HG03095 (cell line): ENCODE results near the gene NLRC3.

Experiments
- ATAC-seq: cut with Tn5 transposase; IDR thresholded peaks from one replicate; pipeline ENCODE4 v1.9.1; 2021; ENCODE audit warnings: moderate library complexity; ENCODE audit not compliant: unreplicated experiment

NLRC3 gene

DNA sequence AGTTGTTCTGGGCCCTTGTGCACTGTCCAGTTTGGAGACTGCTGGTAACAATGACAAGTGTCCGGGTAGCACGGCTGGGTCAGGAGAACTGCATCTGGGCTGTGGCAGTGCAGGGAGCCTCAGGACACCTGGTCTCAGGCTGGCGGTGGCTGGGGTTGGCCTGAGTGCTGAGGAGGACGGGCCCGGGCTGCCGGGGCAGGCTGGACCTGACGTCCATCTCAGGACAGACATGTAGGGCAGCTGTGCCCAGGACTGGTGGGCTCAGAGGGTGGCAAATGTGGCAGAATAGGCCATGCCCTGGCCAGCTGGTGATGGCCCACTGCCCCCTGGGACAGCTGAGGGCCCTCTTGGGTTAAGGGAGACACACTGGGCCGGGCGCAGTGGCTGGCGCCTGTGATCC lies 4.2 kb upstream of the NLRC3 start:
- ATAC-seq: no peak

DNA sequence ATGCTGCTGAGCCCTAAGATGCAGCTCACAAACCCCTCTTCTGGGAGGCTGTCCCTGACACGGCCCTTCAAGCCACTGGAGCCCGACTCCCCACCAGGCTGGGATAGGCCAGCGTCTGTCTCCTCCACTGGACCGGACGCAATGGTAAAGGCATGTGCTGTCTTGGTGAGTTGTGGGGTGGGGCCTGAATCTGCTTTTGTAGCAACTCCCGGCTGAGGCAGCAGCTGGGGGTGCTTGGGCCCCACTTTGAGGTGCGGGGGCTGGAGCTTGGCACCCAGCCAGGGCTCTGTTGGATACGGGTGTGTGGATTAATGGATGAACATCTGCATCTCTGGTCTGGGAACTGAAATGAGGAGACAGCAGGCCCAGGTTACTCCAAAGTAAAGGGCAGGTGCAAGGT lies 3.5 kb upstream of the NLRC3 start:
- no peak for ATAC-seq

DNA sequence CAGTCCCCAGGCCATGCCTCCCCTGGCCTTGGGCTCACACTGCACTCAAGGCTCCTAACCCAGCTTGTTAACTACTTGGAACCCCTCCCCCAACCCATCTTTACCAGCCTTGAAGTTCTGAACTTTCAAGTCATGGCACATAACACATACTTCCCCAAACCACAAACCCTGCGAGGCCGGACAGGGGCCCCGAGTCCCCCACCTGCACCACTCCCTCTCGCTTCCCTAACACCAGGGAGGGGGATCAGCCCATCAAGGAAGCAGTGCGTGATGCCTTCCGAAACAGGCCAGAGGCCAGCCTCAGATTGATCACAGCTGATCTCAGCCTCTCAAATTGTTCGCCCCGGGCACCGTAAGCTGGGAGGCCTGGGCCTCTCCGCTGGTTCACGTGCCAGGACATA lies 3.0 kb upstream of the NLRC3 start:
- ATAC-seq: no peak

DNA sequence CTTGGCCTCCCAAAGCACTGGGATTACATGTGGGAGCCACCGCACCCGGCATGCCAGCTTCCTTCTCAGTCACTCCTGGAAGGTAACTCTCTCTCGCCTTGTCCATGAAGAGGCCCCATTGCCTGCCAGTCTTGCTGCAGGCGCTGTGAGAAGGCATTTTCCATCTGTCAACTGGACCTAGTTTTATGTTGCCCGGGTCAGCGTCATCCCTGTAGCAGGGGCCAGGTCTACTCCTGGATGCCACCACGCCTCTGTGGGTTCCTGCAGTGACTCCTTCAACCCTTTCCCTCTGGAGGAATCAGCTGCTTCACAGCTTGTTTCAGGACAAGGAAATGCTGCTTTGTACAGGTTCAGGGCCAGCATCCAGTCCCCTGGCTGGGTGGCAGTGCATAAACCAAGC lies 2.6 kb upstream of the NLRC3 start:
- ATAC-seq: no peak

DNA sequence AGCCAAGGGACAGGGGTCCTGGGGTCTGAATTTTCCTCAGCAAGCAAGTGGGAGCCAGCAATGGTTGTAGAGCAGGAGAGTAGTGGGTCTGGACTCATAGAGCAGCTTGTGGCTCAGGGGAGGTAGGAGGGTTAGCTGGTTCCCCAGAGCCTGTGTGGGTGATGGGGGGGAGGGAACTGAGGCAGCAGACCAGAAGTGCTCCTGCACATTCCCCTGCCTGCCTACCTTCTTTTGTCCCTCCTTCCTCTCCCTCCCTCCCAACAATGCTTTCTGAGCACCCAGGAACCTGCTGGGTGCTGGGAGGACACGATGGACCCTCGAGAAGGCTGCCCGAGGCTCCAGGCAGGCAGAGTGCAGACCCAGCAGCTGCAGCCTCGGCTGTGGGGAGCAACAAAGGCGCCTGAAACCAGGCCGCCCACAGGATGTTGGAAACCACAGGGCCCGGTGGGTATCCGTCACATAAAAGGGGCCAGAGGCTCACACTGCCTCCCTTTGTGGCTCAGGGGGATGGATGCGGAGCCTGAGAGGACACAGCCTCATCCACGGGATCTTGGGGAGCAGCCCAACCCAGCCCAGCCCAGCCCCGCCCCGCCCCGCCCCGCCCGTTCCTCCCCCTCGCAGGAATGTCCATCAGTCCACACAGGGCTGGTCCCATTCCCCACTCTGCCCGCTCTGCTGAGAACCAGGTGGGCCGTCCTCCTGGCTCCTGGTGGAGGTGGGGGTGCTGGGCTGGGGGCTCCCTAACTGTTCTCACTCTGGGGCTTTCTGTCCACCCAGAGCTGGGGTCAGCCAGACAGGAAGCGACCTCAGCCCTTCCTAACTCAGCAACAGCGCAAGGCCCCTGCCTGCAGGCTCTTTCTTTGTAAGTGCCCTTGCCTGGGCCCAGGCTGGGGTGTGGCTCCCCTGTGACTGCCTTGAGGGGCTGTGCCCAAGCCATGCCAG lies 1.7 kb upstream of the NLRC3 start:
- peak; percentile 56 for ATAC-seq

DNA sequence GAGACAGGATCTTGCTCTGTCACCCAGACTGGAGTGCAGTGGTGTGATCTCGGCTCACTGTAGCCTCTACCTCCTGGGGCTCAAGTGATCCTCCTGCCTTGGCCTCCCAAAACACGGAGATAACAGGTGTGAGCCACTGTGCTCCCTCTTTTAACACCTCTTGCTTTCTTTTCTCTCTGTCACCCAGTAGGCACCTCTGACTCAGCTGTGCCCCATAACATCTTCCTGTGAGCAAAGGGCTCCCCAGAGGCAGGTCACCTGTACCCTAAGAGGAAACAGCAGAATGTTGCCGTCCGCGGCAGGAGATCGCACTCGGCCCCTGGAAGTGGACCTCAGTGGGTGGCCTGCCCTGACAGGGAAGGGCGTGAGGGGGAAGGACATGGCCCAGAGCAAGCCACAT lies 918 bp upstream of the NLRC3 start:
- ATAC-seq: no peak

DNA sequence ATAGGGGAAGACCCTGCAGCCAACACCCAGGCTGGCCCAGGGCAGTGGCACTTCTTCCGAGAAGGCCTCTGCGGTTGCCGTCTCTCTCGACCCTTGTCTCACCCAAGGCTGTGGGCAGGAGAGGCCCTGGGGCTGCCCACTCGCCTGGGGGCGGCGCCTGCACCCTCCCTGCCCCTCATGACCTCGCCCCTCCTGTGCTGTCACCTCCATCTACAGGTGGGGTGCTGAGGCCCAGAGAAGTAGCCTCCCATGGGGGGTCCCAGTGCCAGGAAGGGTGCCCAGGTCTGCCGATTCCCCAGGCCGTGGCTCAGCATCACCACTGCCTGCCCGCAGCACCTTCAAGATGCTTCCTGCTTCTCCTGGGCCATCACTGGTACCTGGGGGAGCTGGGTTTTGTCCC lies 992 bp downstream of the NLRC3 start:
- ATAC-seq: no peak

DNA sequence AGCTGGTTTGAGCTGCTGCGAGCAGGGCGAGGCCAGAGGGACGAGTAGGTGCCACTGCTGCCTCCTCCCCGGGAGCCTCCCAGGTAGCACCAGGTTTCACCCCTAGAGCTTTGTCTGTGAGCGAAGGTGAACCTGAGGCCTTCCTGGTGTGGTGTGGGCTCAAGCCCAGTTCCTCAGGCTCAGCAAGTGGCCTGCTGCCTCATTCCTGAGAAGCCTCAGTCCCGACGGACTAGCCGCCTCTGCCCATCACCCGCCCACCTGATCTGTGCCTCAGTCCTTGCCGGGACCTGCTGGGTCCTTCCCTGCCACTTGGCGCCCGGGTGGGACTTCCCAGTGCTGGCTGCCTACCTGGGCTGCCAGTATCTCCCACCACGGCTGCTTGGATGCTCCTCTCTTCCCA lies 1.7 kb downstream of the NLRC3 start:
- ATAC-seq: no peak

DNA sequence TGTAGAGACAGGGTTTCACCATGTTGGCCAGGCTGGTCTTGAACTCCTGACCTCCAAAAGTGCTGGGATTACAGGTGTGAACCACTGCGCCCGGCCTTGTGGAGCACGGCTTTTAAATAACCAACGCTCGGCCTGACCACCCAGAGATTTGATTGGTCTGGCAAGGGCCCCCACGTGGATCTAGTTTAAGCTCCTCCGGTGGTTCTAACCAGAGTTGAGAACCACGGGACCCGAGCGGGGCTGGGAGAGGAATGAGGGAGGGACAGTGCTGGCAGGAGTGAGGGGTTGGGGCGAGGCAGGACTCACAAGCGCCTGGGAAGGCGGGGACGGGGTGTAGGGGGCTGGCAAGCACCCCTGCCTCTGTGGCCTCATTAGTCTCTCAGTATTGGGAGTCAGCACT lies 3.0 kb downstream of the NLRC3 start:
- ATAC-seq: no peak

DNA sequence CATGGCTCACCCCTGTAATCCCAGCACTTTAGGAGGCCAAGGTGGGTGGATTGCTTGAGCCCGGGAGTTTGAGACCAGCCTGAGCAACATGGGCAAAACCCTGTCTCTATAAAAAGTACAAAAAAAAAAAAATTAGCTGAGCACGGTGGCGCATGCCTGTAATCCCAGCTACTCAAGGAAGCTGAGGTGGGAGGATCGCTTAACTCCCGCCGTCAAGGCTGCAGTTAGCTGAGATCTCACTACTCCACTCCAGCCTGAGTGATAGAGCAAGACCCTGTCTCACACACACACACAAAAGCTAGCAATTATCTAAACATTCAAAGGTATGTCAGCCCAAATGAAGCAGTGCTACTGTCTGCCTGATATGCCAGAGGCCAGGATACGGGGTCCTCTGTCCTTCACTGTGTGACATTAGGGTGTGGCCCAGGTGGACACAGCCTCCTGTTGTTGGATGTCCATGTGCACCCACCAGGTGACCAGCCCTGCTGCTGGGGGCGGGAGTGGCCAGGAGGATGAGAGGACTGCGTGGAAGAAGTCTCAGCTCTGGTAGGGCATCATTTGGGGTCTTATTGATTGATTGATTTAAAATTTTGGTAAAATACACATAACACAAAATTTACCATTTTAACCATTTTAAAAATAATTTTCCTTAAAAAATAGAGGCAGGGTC lies 3.9 kb downstream of the NLRC3 start:
- ATAC-seq: no peak

DNA sequence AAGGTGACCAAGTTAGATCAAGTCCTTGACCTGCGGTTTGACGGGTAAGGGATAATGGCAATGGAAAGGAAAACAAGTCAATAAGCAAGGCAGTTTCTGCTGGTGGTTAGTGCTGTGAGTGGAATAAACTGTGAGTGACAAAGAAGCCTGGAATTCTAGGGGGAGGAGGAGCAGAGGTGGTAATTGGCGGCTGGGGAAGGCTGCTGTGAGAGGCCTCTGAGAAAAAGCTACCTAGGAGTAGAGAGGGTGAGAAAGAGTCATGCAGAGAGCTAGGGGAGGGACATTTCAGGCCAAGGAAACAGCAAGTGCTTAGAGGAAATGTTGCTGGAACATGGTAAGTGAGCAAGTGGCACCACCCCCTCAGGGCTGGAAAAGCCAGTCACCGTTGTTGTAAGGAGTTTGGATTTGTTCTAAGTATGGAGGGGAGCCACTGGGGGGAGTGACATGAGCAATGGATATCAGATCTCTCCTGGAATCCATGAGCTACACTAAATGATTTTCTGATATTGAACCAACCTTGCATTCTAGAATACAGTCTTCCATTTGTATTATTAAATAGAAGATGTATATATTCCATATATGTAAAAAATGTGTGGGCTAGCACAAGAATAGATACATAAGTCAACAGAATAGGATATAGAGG lies 6.7 kb downstream of the NLRC3 start:
- no peak for ATAC-seq

DNA sequence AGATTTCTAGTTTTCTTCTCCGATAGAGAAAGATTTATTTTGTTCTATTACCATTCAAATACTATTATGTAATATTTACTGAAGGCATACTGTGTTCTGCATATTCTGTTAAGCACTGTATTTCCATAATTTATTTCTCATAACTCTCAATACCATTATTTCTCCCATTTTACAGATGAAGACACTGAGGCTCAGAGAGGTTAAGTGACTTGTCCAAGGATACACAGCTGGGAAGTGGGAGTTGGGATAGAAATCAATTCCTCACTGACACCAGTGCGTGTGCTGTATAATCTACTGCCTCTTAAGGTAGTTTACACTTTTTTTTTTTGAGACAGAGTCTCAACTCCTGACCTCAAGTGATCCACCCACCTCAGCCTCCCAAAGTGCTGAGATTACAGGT lies 7.4 kb downstream of the NLRC3 start:
- ATAC-seq: no peak

DNA sequence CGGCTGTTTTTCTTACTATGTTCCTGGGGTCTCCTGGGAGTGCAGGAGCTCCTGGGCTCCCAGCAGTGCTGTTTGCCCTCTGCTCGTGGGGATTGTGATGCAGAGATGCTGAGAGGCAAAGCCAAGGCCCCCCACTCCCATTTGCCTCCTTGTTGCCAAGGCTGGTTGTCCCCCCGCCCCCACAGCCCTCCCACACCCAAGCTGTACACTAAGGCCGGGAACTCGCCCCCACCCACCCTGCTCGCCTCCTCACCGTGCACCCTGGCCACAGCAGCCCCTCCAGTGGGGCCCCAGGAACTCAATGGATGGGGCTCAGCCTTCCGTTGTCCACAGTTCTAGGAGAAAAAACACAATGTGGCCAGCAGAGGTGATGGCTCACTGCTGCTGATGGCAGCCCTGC lies 10.2 kb downstream of the NLRC3 start:
- ATAC-seq: no peak

DNA sequence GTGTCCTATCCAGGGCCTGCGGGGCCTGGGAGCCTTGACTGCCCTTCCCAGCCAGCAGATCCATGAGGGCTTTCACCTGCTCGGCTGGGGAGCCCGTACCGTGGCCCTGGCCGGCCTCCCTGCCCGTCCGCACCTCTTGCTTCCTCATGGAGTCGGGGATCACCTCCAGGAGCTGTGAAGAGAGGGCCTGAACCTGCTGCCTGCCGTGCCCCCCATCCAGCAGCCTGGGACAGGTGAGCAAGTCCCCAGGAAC lies 12.4 kb downstream of the NLRC3 start:
- ATAC-seq: no peak

DNA sequence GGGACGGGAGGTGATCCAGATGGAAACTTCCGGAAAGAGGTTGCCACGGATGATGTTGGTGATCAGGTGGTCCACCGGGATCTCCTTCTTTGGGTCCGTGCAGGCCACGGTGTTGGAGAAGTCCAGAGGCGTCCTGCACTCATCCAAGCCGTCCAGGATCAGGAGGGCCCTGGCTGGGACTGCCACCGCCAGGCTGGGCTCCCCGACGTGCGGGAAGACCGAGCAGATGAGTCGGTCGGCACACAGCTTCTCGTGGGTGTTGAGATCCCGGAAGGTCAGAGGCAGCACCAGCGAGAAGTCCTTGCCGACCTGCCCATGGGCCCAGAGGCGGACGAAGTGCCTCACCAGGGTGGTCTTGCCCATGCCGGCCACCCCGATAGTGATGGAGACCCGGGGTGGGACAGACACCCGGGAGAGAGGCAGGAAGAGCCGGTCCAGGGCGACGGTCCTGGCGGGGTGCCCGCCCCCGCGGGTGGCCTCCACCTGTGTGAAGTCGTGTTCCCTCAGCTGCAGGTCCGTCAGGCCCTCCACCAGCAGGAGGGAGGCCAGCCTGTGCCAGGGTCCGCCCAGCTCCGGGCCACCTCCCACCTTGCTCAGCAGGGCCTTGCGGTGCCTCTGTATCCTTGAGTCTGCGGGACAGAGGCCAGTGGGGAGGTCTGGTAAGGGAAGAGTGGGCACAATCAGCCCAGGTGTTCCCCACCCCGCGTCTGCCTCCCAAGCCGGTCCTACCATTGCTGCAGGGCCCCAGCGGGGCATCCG lies 12.9 kb downstream of the NLRC3 start:
- no peak for ATAC-seq

DNA sequence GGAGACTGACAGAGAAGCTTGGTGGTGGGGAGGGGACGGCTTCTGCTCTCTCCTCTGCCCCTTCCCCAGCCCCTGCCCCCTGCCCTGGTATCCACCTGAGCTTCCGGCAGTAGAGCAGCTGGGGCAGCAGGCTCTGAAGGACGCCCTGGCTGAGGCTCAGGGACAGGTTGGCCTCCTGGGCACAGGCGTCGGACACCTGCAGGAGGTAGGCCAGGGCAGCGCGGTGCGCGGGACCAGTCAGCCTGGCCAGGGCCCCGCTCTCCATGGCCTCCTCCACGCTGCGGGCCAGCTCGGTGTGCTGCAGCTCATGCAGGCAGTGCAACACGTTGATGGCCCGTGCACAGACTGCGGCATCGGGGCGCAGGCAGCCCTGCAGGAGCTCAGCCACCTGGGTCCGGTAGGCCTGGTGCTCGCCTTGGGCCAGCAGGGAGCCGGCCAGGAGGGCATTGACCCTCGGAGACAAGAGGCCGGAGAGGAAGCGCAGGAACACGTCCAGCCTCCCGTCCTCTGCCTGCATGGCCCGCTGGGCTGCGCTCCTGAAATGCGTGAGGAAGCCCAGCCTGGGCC lies 14.2 kb downstream of the NLRC3 start:
- no peak for ATAC-seq

DNA sequence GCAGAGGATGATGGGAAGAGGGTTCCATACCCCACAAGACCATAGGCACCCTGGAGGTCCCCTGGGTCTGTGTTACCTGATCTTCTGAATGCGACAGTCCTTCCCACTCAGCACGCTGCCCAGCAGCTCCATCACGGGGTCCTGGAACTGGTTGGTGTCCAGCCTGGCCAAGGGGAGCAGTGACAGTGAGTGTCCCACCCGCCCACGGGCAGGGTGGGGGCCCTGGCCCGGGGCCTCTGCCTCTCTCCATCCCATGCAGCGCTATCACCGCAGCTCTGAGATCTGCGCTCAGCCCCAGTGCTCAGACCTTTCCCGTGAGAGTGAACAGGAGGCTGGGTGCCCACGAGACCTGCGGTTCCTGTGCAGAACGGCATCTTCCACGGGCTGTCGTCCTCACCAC lies 15.6 kb downstream of the NLRC3 start:
- ATAC-seq: no peak

DNA sequence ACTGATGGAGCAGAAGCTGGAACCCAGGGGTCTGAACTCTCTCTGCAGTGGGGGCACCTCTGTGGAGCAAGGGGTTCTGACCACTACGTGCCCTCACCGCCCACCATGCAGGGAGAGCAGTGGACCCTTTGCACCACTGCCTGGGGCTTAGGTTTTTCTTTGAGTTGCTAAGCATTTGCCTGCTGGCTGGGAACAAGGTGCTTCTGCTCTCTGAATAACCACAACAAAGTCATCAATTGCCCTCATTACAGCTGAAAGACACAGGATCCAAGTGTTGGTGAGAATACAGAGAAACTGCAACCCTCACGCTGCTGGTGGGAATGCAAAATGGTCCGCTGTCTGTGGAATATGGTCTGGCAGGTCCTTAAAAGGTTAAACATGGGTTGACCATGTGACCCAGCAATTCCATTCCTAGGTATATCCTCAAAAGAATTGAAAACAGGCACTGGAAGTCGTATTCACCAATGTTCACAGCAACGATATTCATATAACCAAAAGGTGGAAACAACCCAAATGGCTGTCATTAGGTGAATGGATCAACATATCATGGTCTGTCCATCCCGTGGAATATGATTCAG lies 22.8 kb downstream of the NLRC3 start:
- ATAC-seq: no peak

DNA sequence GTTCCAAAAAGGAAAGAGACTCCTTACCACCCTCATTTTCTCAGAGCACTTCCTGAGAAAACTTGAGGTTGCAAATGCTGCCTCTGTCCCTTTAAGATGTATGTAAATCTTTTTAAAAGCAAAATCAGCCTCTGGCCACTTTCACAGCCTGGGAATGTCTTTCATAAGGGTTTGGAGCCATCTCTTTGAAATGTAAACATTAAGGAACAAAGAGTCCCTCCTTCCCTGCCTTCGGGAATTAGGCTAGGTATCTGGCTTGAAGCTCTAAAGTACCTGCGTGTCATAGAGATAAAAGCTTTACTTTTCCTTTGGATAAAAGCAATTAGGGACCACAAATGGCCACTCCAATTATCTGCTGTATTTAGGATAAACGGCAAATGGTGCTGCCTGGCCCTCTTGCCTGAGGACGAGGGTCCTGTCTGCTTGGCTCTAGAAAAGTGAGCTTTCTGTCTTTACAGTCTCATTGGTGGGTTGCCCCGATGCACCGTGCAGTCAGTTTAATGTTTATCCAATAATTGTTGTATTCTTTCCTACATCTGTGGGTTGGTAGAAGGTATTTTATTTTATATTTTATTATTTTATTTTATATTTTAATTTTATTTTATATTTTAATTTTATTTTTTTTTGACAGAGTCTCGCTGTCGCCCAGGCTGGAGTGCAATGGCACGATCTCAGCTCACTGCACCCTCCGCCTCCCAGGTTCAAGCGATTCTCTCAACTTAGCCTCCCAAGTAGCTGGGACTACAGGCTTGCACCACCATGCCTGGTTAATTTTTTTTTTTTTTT lies 23.9 kb downstream of the NLRC3 start:
- ATAC-seq: no peak
